Smooth muscle cell (in vitro differentiated cells): ENCODE measurements around the gene ZNF765. TPM values are rescaled to one million over a fixed set of nuclear protein-coding genes. Genes with fewer than 3 reads are reported as not detected.
"Not testable (repeated sequence)": the region's sequence is repeated elsewhere in the genome, so short reads cannot be mapped to it uniquely, and the experiment has no call there.

Experiments used
- DNase-seq: peaks from one replicate; lab custom pipeline; 2025; ENCODE audit not compliant: unreplicated experiment; lab: John Stamatoyannopoulos, UW
- H2AFZ ChIP-seq: fragments of 200-600 bp; sonication (generic); 2 replicates; pipeline ENCODE4 v1.6.0; 2016; ENCODE audit warnings: antibody characterized with exemption, low read depth, mild to moderate bottlenecking
- H3F3A ChIP-seq: fragments of 200-600 bp; sonication (generic); 2 replicates; pipeline ENCODE4 v1.6.0; 2017; ENCODE audit warnings: antibody characterized with exemption, low read depth
- H3K27ac ChIP-seq: fragments of 200-600 bp; sonication (generic); 2 replicates; pipeline ENCODE4 v1.5.1; 2016; ENCODE audit warnings: low read depth, mild to moderate bottlenecking
- H3K27me3 ChIP-seq: fragments of 200-600 bp; sonication (generic); 2 replicates; pipeline ENCODE4 v1.6.1; 2016; ENCODE audit warnings: low read depth, mild to moderate bottlenecking
- H3K36me3 ChIP-seq: fragments of 200-600 bp; sonication (generic); 2 replicates; pipeline ENCODE4 v1.5.1; 2016; ENCODE audit warnings: low read depth
- H3K4me1 ChIP-seq: fragments of 200-600 bp; sonication (generic); 2 replicates; pipeline ENCODE4 v1.5.1; 2016; ENCODE audit warnings: low read depth
- H3K4me2 ChIP-seq: fragments of 200-600 bp; sonication (generic); 2 replicates; pipeline ENCODE4 v1.6.0; 2016; ENCODE audit warnings: mild to moderate bottlenecking
- H3K4me3 ChIP-seq: fragments of 200-600 bp; sonication (generic); 2 replicates; pipeline ENCODE4 v1.5.1; 2016; ENCODE audit warnings: mild to moderate bottlenecking
- H3K79me2 ChIP-seq: fragments of 200-600 bp; sonication (generic); 2 replicates; pipeline ENCODE4 v1.6.0; 2016; ENCODE audit warnings: low read depth, mild to moderate bottlenecking
- H3K9ac ChIP-seq: fragments of 200-600 bp; sonication (generic); 2 replicates; pipeline ENCODE4 v1.6.0; 2016; ENCODE audit warnings: low read depth
- H3K9me3 ChIP-seq: fragments of 200-600 bp; sonication (generic); replicated peaks from 2 replicates; pipeline ENCODE4 v1.5.1; 2016; ENCODE audit warnings: low read depth
- H4K20me1 ChIP-seq: fragments of 200-600 bp; sonication (generic); 2 replicates; pipeline ENCODE4 v1.6.0; 2016; ENCODE audit warnings: low read depth
- WGBS: methylation state at CpG from one replicate; pipeline ENCODE4 v1.1.7; 2016; ENCODE audit warnings: low lambda C conversion rate; 5-methylcytosine and 5-hydroxymethylcytosine counted together
- polyA plus RNA-seq: library from polyadenylated mRNA; unstranded; fragments of >200 nt; fragmentation: Nextera tagmentation; extraction: Ambion mirVana; gene quantifications from 2 replicates; pipeline ENCODE4 v1.2.1, GENCODE V29; 2016
- total RNA-seq: library from RNA; depleted of rRNA; stranded (reverse); fragments of >200 nt; gene quantifications from 2 replicates; pipeline ENCODE4 v1.2.3, GENCODE V29; 2014
- TF ChIP-seq, protein P1 (sequence below): fragments of 200-600 bp; sonication (generic); IDR thresholded peaks from 2 replicates; pipeline ENCODE4 v1.5.1; 2017; ENCODE audit warnings: borderline replicate concordance, mild to moderate bottlenecking, antibody characterized with exemption; ENCODE audit not compliant: insufficient read depth, poor library complexity, severe bottlenecking

The ZNF765 gene
- total and polyA plus RNA-seq, 2 experiments from 2014 or later = 3.8 to 7.7 TPM

DNA sequence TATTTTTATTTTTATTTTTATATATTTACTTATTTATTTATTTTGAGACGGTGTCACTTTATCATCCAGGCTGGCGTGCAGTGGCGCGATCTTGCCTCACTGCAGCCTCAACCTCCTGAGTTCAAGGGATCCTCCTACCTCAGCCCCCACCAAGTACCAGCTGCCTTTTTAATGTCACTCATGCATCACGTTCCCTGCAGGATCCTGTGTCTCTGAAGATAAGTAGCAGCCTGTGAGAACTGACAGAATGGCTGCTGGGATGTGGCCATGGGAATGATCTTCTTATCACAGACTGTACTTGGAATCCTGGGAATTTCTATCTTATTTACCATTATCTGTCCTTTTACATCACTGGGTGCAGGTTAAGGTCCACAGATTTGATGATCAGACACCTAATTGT, 27.6 kb downstream of the ZNF765 start:
- TF ChIP-seq, protein P1, sequence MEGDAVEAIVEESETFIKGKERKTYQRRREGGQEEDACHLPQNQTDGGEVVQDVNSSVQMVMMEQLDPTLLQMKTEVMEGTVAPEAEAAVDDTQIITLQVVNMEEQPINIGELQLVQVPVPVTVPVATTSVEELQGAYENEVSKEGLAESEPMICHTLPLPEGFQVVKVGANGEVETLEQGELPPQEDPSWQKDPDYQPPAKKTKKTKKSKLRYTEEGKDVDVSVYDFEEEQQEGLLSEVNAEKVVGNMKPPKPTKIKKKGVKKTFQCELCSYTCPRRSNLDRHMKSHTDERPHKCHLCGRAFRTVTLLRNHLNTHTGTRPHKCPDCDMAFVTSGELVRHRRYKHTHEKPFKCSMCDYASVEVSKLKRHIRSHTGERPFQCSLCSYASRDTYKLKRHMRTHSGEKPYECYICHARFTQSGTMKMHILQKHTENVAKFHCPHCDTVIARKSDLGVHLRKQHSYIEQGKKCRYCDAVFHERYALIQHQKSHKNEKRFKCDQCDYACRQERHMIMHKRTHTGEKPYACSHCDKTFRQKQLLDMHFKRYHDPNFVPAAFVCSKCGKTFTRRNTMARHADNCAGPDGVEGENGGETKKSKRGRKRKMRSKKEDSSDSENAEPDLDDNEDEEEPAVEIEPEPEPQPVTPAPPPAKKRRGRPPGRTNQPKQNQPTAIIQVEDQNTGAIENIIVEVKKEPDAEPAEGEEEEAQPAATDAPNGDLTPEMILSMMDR = no peak
- H3K4me2 ChIP-seq = no peak overlapping the region
- H3K4me1 ChIP-seq = no peaks in the 10 kb centered on the region
- no peak overlapping the region for H2AFZ ChIP-seq
- DNase-seq = no peak
- H3K79me2 ChIP-seq = no peaks in the 10 kb centered on the region
- H3K9ac ChIP-seq = no peak overlapping the region
- no peaks in the 10 kb centered on the region for H3K36me3 ChIP-seq
- H4K20me1 ChIP-seq = no peaks in the 10 kb centered on the region
- no peak overlapping the region for H3K27ac ChIP-seq
- no peaks in the 10 kb centered on the region for H3K27me3 ChIP-seq
- no peaks in the 10 kb centered on the region for H3K9me3 ChIP-seq
- no peaks in the 10 kb centered on the region for H3F3A ChIP-seq
- 80% methylated on average over 5 of the region's 5 CpGs for WGBS
- H3K4me3 ChIP-seq = no peak overlapping the region

DNA sequence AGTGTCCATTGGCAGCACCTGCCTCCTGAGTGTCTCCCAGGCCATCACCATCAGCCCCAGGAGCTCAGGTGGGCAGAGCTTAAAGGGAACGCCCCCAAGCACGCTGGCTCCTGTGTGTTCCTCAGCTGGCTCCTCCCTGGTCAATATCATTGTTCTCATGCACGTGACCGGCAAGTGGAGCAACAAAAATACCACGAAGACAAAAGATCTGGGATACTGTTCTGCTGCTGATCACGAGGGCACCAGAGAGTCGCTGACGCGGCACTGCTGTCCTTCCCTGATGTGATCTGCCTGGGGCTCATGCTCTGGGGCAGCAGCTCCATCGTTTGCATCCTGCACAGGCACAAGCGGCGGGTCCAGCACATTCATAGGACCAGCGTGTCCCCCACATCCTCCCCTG, 28.1 kb downstream of the ZNF765 start:
- not testable (repeated sequence) for H3F3A ChIP-seq, H3K27me3 ChIP-seq, H2AFZ ChIP-seq, H3K9ac ChIP-seq, H3K9me3 ChIP-seq, DNase-seq, H3K4me3 ChIP-seq, H3K4me2 ChIP-seq, H3K36me3 ChIP-seq, H4K20me1 ChIP-seq, H3K27ac ChIP-seq, H3K4me1 ChIP-seq, H3K79me2 ChIP-seq
- WGBS = 62% methylated on average over 6 of the region's 13 CpGs

DNA sequence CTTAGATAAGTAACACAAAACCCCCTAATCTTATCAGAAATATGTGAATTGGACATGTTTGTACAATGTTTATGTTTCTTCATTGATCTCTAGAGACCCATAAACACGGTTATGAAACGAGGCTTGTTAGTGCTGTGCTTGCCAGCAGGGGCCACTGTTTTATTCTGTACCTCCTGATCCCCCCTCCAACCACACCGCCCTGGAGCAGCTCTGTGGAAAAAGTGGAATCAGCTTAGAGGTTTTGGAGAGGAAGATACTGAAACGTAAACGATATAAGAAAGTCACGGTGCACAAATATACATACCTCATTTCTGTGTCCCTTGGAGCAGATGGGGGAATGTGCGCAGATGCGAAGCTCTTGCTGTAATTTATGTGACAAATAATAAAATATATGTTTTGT, 28.7 kb downstream of the ZNF765 start:
- not testable (repeated sequence) for H3K4me2 ChIP-seq, H3K79me2 ChIP-seq, H4K20me1 ChIP-seq, H2AFZ ChIP-seq, H3K4me1 ChIP-seq, H3K27ac ChIP-seq, H3K27me3 ChIP-seq, H3K4me3 ChIP-seq, H3K9me3 ChIP-seq, H3K36me3 ChIP-seq, H3F3A ChIP-seq, H3K9ac ChIP-seq, DNase-seq
- 40% methylated on average over 8 of the region's 8 CpGs for WGBS

DNA sequence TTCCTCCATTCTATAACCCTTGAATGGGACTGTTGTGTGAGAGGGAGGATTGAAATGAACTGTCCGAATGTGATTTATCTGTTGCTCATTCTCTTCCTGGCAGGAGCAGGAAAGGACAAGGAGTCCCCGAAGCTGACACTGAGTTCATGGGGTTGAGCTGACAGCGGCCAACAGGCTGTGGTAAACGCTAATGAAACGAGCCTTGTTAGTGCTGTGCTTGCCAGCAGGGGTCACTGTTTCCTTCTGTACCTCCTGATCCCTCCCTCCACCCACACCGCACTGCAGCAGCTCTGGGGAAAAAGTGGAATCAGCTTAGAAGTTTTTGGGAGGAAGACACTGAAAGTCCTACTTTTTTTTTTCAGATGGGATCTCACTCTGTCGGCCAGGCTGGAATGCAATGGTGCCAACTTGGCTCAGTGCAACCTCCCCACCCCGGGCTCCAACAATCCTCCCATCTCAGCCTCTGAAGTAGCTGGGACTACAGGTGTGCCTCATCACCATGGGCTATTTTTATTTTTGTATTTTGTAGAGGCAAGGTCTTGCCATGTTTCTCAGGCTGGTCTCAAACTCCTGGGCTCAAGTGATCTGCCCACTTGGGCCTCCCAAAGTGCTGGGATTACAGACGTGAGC, 30.1 kb downstream of the ZNF765 start:
- no peak overlapping the region for H3K4me3 ChIP-seq
- no peaks in the 10 kb centered on the region for H3K4me1 ChIP-seq
- H3K79me2 ChIP-seq = no peaks in the 10 kb centered on the region
- no peak overlapping the region for H3K27ac ChIP-seq
- H2AFZ ChIP-seq = no peak overlapping the region
- H4K20me1 ChIP-seq = no peaks in the 10 kb centered on the region
- peak; percentile 7 for DNase-seq
- TF ChIP-seq, protein P1 = peak; percentile 78
- no peaks in the 10 kb centered on the region for H3K9me3 ChIP-seq
- no peaks in the 10 kb centered on the region for H3K36me3 ChIP-seq
- H3K9ac ChIP-seq = no peak overlapping the region
- no peaks in the 10 kb centered on the region for H3F3A ChIP-seq
- WGBS = 31% methylated on average over 9 of the region's 9 CpGs
- no peak overlapping the region for H3K4me2 ChIP-seq
- no peaks in the 10 kb centered on the region for H3K27me3 ChIP-seq
